ENCODE data around the gene FERMT2. TPM values are rescaled to one million over a fixed set of nuclear protein-coding genes. Genes with fewer than 3 reads are reported as not detected.

FERMT2 gene, protein sequence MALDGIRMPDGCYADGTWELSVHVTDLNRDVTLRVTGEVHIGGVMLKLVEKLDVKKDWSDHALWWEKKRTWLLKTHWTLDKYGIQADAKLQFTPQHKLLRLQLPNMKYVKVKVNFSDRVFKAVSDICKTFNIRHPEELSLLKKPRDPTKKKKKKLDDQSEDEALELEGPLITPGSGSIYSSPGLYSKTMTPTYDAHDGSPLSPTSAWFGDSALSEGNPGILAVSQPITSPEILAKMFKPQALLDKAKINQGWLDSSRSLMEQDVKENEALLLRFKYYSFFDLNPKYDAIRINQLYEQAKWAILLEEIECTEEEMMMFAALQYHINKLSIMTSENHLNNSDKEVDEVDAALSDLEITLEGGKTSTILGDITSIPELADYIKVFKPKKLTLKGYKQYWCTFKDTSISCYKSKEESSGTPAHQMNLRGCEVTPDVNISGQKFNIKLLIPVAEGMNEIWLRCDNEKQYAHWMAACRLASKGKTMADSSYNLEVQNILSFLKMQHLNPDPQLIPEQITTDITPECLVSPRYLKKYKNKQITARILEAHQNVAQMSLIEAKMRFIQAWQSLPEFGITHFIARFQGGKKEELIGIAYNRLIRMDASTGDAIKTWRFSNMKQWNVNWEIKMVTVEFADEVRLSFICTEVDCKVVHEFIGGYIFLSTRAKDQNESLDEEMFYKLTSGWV
- total RNA-seq (ENCODE audit: low replicate concordance) = 114 and 166 TPM in 2 replicates

GRCh38 chr14:52950898-52951680 lies at the start of gene FERMT2:
TSS of gene FERMT2 (minus strand) at chr14:52951050. CDS start at chr14:52950568, 482 bp downstream.
- Histone ChIP-seq H3K4me2 (peak within 1 kb of the TSS; percentile 96), H3K4me1 (peaks cover 43% of the 10 kb centered on the region), H3K9me3 (ENCODE audit: low read depth) (no peaks in the 10 kb centered on the region), H3K36me3 (no peaks in the 10 kb centered on the region), H3K4me3 (peak within 1 kb of the TSS; percentile 90), H3K27ac (peak within 1 kb of the TSS; percentile 98), H3K27me3 (no peaks in the 10 kb centered on the region), H4K20me1 (ENCODE audit: low read depth) (peaks cover 29% of the 10 kb centered on the region), H3K79me2 (ENCODE audit: low read depth) (peaks cover 52% of the 10 kb centered on the region), H3F3A (ENCODE audit: low read depth) (peaks cover 28% of the 10 kb centered on the region), H3K9ac (peak within 1 kb of the TSS; percentile 78), H2AFZ (replicated peaks) (peak within 1 kb of the TSS; percentile 61)
- Mint-ChIP-seq H3K9me3 (no peaks in the 10 kb centered on the region), H3K27ac (peak within 1 kb of the TSS; percentile 99), H3K27me3 (ENCODE audit: insufficient read depth, low read depth) (peaks cover 5% of the 10 kb centered on the region), H3K4me3 (peak within 1 kb of the TSS; percentile 95), H3K36me3 (peaks cover 4% of the 10 kb centered on the region), H3K4me1 (peaks cover 53% of the 10 kb centered on the region)
- TF ChIP-seq CTCF (IDR thresholded peaks at IDR 0.05) (no peak), EZH2phosphoT487 (IDR thresholded peaks at IDR 0.05) (no peak), EZH2 (IDR thresholded peaks at IDR 0.05) (no peak)
- peak; percentile 97 for DNase-seq (ENCODE audit: low spot score)

DNA sequence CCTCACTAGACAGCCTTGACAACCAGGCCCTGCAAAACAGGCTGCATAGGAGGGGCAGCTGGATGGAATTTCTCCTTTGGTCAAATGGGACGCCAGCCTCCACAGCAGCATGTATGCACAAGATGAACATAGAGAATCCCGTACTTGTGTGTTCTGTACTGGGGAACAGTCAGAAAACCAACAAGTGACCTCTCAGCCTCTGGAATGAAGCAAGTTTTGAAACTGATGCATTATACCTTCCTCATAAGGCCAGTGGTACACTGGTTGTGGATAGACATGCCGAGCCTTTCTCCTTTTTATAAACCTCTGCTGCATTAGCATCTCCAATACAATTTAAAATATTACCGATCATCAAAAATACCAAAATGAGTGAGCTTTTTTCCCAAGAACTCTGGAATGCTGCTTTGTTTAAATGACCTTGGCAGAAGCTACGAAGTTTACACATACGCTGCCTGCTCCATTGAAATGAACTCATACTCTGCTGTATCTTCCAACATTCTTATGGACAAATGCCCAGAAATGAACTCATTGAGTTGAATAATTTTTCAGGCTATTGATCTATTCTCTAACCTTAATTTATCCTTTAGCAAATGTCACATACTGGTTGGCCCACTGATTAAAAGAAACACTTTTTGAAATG lies 47.6 kb upstream of the FERMT2 start:
- Histone ChIP-seq H3K27ac (no peak overlapping the region), H3K4me2 (no peak overlapping the region), H3K36me3 (no peaks in the 10 kb centered on the region), H3K4me1 (no peaks in the 10 kb centered on the region), H3K9ac (no peak overlapping the region), H3F3A (ENCODE audit: low read depth) (no peaks in the 10 kb centered on the region), H3K79me2 (ENCODE audit: low read depth) (no peaks in the 10 kb centered on the region), H3K9me3 (ENCODE audit: low read depth) (no peaks in the 10 kb centered on the region), H3K27me3 (no peaks in the 10 kb centered on the region), H2AFZ (replicated peaks) (no peak overlapping the region), H3K4me3 (no peak overlapping the region), H4K20me1 (ENCODE audit: low read depth) (no peaks in the 10 kb centered on the region)
- Mint-ChIP-seq H3K4me3 (no peak overlapping the region), H3K27ac (peak overlapping the region; percentile 30), H3K36me3 (no peaks in the 10 kb centered on the region), H3K27me3 (ENCODE audit: insufficient read depth, low read depth) (no peaks in the 10 kb centered on the region), H3K4me1 (peaks cover 3% of the 10 kb centered on the region), H3K9me3 (no peaks in the 10 kb centered on the region)
- DNase-seq (ENCODE audit: low spot score) = no peak
- TF ChIP-seq CTCF (IDR thresholded peaks at IDR 0.05) = no peak
- TF ChIP-seq EZH2 (IDR thresholded peaks at IDR 0.05) = no peak
- no peak for TF ChIP-seq EZH2phosphoT487 (IDR thresholded peaks at IDR 0.05)

GRCh38 chr14:52996493-52996892 lies 45.6 kb upstream of the FERMT2 start:
- Mint-ChIP-seq H3K27ac (no peak overlapping the region), H3K4me3 (no peak overlapping the region), H3K36me3 (no peaks in the 10 kb centered on the region), H3K9me3 (no peaks in the 10 kb centered on the region), H3K27me3 (ENCODE audit: insufficient read depth, low read depth) (no peaks in the 10 kb centered on the region), H3K4me1 (no peaks in the 10 kb centered on the region)
- Histone ChIP-seq H3K4me3 (no peak overlapping the region), H3K27ac (no peak overlapping the region), H3K9ac (no peak overlapping the region), H3K27me3 (no peaks in the 10 kb centered on the region), H3K79me2 (ENCODE audit: low read depth) (no peaks in the 10 kb centered on the region), H3K9me3 (ENCODE audit: low read depth) (no peaks in the 10 kb centered on the region), H3F3A (ENCODE audit: low read depth) (no peaks in the 10 kb centered on the region), H2AFZ (replicated peaks) (no peak overlapping the region), H3K4me1 (no peaks in the 10 kb centered on the region), H4K20me1 (ENCODE audit: low read depth) (no peaks in the 10 kb centered on the region), H3K4me2 (no peak overlapping the region), H3K36me3 (no peaks in the 10 kb centered on the region)
- no peak for DNase-seq (ENCODE audit: low spot score)
- no peak for TF ChIP-seq EZH2 (IDR thresholded peaks at IDR 0.05)
- TF ChIP-seq EZH2phosphoT487 (IDR thresholded peaks at IDR 0.05) = no peak
- no peak for TF ChIP-seq CTCF (IDR thresholded peaks at IDR 0.05)

Measured in neural progenitor cell (in vitro differentiated cells).